C4-2B (cell line): Measurements from ENCODE around the gene AANAT.

Experiments used
- H3K27ac ChIP-seq: fragments of 450-650 bp; 2 replicates; pipeline ENCODE4 v1.5.1; 2017
- ZFX ChIP-seq: fragments of 450-650 bp; IDR thresholded peaks from 2 replicates; pipeline ENCODE4 v1.6.1; 2017
- TF ChIP-seq, protein P1 (sequence below): fragments of 450-650 bp; conservative IDR thresholded peaks from 2 replicates; pipeline ENCODE4 v1.5.1; 2017; ENCODE audit warnings: mild to moderate bottlenecking

The AANAT gene

DNA sequence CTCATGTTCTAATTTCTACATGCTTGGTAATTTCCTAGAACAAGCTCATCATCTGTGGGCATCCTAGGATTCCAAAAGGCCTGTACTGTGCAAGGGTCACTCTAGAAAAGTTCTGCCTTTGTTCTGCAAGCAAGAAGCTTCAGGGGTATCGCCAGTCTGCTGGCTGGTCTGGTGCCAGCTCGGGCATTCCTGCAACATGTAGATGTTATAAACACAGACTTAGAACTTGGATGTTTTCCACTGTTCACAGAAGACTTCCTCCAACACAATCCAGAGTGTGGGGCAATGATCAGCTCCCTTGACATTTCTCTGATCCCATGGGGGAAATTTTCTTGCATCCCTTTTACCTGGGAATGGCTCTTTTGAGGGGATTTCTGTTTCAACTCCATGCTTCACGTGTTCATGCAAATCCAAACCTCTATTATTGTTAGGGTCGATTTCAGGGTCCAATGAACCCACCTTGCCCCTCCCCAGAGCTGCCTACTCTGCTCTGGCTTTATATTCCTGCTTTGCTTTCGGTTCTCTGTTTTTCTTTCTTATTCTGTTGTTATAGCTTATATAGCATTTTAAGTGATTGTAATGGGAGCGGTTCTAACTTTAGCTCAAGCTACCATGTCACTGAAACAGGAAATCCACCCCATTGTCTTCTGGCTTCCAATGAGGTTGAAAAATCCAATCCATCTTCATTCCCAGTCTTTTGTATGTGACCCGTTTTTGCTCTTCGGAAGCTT, 39.7 kb upstream of the AANAT start:
- no peak for TF ChIP-seq ZFX
- TF ChIP-seq, protein P1, sequence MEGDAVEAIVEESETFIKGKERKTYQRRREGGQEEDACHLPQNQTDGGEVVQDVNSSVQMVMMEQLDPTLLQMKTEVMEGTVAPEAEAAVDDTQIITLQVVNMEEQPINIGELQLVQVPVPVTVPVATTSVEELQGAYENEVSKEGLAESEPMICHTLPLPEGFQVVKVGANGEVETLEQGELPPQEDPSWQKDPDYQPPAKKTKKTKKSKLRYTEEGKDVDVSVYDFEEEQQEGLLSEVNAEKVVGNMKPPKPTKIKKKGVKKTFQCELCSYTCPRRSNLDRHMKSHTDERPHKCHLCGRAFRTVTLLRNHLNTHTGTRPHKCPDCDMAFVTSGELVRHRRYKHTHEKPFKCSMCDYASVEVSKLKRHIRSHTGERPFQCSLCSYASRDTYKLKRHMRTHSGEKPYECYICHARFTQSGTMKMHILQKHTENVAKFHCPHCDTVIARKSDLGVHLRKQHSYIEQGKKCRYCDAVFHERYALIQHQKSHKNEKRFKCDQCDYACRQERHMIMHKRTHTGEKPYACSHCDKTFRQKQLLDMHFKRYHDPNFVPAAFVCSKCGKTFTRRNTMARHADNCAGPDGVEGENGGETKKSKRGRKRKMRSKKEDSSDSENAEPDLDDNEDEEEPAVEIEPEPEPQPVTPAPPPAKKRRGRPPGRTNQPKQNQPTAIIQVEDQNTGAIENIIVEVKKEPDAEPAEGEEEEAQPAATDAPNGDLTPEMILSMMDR: no peak
- no peak overlapping the region for H3K27ac ChIP-seq

GRCh38 chr17:76428511-76428910, 38.9 kb upstream of the AANAT start:
- H3K27ac ChIP-seq: no peak overlapping the region
- TF ChIP-seq ZFX: no peak
- TF ChIP-seq, protein P1: no peak

DNA sequence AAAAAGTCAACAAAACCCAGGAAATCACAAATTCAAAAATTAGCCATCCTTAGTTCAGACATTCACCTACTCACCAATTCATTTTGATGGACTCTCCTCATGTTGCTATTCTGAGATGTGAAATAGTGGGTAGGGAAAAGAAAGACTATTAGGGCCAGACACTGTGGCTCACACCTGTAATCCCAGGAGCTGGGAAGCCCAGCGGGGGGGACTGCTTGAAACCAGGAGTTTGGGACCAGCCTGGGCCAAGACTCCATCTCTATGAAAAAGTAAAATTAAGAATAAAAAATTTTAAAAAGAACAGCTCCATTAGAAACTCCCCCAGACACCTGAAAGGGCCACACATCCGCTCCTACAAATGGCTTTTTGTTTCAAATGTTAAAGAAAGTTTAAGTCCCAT, 35.9 kb upstream of the AANAT start:
- no peak overlapping the region for H3K27ac ChIP-seq
- TF ChIP-seq, protein P1: no peak
- TF ChIP-seq ZFX: no peak

DNA sequence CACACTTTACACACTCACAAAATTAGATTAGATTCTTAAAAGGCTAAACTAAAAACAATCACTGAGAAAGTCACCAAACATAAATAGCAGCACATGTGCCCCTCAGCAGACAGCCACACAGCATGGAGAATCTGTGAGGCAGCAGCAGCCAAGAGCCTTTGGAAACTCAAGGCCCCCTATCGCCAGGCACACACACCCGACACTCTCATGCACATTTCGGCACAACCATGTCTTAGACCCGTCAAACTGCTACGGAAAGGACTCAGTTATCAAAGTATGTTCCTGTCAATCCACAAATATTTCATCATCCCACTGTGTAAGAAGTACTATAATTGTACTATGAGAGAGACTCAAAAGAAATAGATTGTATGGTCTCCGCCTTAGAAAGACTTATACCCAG, 35.4 kb upstream of the AANAT start:
- no peak overlapping the region for H3K27ac ChIP-seq
- TF ChIP-seq, protein P1: no peak
- TF ChIP-seq ZFX: no peak

DNA sequence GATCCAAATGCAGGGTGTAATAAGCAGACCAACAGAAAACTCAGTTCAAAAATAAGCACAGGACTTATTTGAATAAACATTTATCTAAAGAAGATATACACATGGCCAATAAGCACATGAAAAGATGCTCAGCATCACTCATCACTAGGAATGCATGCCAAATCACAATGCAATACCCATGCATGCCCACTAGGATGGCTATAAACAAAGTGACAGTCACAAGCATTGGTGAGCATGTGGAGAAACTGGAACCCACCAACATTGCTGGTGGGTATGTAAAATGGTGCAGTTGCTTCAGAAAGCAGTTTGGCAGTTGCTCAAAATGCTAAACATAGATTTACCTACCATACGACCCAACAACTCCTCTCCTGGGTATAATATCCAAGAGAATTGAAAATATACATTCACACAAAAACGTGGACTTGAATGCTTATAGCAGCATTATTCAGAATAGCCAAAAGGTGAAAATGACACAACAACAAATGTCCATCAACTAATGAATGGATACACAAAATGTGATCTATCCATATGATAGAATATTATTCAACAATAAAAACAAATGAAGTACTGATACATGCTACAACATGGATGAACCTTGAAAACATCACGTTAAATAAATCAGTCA, 34.6 kb upstream of the AANAT start:
- TF ChIP-seq ZFX: no peak
- no peak overlapping the region for H3K27ac ChIP-seq

GRCh38 chr17:76433693-76434092, 33.7 kb upstream of the AANAT start:
- TF ChIP-seq, protein P1: no peak
- no peak for TF ChIP-seq ZFX
- H3K27ac ChIP-seq: no peak overlapping the region

GRCh38 chr17:76434870-76435269, 32.5 kb upstream of the AANAT start:
- no peak overlapping the region for H3K27ac ChIP-seq
- TF ChIP-seq, protein P1: no peak
- no peak for TF ChIP-seq ZFX

GRCh38 chr17:76435751-76436150, 31.7 kb upstream of the AANAT start:
- H3K27ac ChIP-seq: no peak overlapping the region
- no peak for TF ChIP-seq ZFX
- TF ChIP-seq, protein P1: no peak
